Ectodermal cell (in vitro differentiated cells): ENCODE results near the gene RSPO1.

Source experiments
- H3K27ac ChIP-seq: 2 replicates; pipeline ENCODE4 v1.7.0; 2013; ENCODE audit warnings: mild to moderate bottlenecking, low read depth, low read length; ENCODE audit not compliant: insufficient read depth, poor library complexity, severe bottlenecking
- H3K27me3 ChIP-seq: 2 replicates; pipeline ENCODE4 v1.7.0; 2013; ENCODE audit warnings: mild to moderate bottlenecking, low read length; ENCODE audit not compliant: insufficient read depth, control insufficient read depth, poor library complexity, severe bottlenecking
- H3K36me3 ChIP-seq: one replicate; pipeline ENCODE4 v1.7.0; 2013; ENCODE audit warnings: low read length; ENCODE audit not compliant: control insufficient read depth, insufficient read depth
- H3K4me1 ChIP-seq: one replicate; pipeline ENCODE4 v1.7.0; 2013; ENCODE audit warnings: low read length; ENCODE audit not compliant: control insufficient read depth, insufficient read depth
- H3K4me3 ChIP-seq: 2 replicates; pipeline ENCODE4 v1.7.0; 2013; ENCODE audit warnings: low read depth, low read length, control low read depth; ENCODE audit not compliant: insufficient read depth
- H3K9me3 ChIP-seq: 2 replicates; pipeline ENCODE4 v1.7.0; 2013; ENCODE audit warnings: mild to moderate bottlenecking, low read length, moderate library complexity; ENCODE audit not compliant: control insufficient read depth
- WGBS, 2 experiments: methylation state at CpG; one replicate each; pipeline ENCODE4 v1.1.7; 2013; ENCODE audit warnings: missing lambda C conversion rate in 2 of 2; 5-methylcytosine and 5-hydroxymethylcytosine counted together

Gene RSPO1

DNA sequence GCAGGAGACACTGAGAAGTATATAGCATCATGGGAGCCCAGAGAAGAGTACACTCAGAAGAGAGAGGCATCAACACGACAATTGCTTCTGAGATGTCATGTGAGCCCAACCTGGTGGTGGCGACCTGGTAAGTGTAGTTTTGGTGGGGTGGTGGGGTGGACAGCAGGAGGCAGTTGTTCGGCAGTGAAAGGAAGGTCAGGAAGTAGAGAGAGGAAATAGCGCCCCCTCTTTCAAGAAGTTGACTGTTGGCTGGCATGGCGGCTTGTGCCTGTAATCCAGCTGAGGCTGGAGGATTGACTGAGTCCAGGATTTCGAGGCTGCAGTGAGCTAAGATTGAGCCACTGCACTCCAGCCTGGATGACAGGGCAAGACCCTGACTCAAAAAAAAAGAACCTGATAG is 12.6 kb downstream of the RSPO1 start:
- no peaks in the 10 kb centered on the region for H3K9me3 ChIP-seq
- H3K36me3 ChIP-seq: no peaks in the 10 kb centered on the region
- H3K4me3 ChIP-seq: no peak overlapping the region
- no peak overlapping the region for H3K27ac ChIP-seq
- 45 to 48% methylated on average over 6 of the region's 6 CpGs for WGBS, 2 experiments
- peaks cover 8% of the 10 kb centered on the region for H3K4me1 ChIP-seq
- H3K27me3 ChIP-seq: peaks cover 23% of the 10 kb centered on the region

DNA sequence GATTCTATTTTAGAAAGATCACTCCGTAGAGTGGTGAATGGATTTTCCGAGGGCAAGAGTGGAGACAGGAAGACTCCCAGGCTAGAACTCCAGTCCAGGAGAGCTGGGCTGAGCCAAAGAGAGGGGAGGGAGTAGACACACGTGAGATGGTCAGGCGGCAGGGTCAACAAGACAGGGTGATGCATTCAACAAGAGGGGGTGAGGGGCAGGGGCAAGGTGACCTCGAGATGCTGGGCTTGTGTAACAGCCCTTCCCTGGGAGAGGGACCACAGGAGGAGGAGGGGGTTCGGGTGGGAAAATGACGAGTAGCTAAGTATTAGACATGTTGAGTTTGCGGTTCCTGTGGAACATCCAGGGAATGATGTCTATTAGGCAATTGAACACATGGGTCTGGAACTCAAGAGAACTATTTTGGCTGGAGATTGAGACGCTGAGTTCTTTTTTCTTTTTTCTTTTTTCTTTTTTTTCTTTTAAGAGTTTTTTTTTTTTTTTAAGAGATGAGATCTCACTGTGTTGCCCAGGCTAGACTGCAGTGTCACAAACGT is 13.3 kb downstream of the RSPO1 start:
- Histone ChIP-seq H3K27ac (no peak overlapping the region), H3K9me3 (no peaks in the 10 kb centered on the region), H3K36me3 (no peaks in the 10 kb centered on the region), H3K4me1 (peaks cover 1% of the 10 kb centered on the region), H3K27me3 (peaks cover 29% of the 10 kb centered on the region), H3K4me3 (no peak overlapping the region)
- WGBS, 2 experiments: 77 to 83% methylated on average over 9 to 10 of the region's 10 CpGs

DNA sequence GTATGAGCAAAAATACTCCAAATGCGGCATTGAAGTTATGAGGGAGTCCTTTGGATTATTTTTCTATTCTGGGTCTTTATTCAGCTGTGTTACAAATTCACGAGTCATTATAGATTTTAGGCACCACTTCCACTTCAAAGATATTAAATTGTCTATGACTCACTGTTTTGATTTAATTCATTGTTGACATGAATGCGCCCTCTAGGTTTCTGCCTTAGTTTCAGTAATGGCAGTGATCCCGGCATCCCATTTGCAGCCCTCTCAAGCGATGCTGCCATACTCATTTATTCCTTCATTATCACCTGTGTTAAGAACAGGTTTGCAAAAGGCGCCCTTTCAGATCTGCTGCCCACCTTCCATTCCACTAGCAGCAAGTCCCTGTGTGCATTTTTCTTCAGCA is 14.0 kb downstream of the RSPO1 start:
- Histone ChIP-seq H3K27me3 (peaks cover 36% of the 10 kb centered on the region), H3K9me3 (no peaks in the 10 kb centered on the region), H3K36me3 (no peaks in the 10 kb centered on the region), H3K4me3 (no peak overlapping the region), H3K27ac (no peak overlapping the region), H3K4me1 (no peaks in the 10 kb centered on the region)
- 85 to 87% methylated on average over 5 to 6 of the region's 6 CpGs for WGBS, 2 experiments

DNA sequence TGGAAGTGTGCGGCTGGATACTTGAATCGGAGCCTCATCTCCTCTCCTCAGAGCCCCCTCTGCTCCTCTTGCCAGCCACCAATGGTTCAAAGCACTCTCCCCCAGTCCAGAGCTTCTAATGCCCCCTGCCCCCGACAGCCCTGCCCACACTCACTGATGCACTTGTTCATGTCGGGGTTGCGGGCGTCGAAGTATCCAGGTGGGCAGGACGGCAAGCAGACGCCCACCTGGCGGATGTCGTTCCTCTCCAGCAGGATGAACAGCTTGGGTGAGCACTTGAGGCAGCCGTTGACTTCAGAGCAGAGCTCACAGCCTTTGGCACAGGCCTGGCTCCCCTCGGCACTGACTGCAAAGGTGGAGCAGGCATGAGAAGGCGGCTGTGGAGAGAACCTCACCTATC is 18.4 kb downstream of the RSPO1 start:
- 86 to 87% methylated on average over 14 of the region's 14 CpGs for WGBS, 2 experiments
- no peak overlapping the region for H3K4me3 ChIP-seq
- H3K27me3 ChIP-seq: peaks cover 30% of the 10 kb centered on the region
- H3K4me1 ChIP-seq: no peaks in the 10 kb centered on the region
- no peak overlapping the region for H3K27ac ChIP-seq
- H3K36me3 ChIP-seq: no peaks in the 10 kb centered on the region
- no peaks in the 10 kb centered on the region for H3K9me3 ChIP-seq

DNA sequence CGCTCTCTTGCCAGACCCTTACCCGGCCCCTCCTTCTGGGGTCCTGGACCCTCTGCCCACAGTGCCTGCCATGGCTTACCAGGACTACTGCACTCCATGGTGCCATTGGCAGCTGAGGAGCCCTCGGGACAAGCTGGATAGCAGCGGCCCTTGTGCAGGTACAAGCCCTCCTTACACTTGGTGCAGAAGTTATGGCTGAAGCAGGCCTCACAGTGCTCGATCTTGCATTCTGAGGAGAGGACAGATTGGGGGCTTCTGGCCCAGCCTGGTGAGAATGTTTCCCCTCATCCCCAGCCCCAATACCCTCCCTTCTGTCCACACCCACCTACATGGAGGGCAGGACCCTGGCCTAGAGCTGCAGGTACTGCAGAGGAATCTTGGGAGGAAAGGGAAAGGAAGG is 20.6 kb downstream of the RSPO1 start:
- Histone ChIP-seq H3K4me3 (no peak overlapping the region), H3K9me3 (no peaks in the 10 kb centered on the region), H3K27ac (no peak overlapping the region), H3K4me1 (no peaks in the 10 kb centered on the region), H3K36me3 (no peaks in the 10 kb centered on the region), H3K27me3 (peaks cover 38% of the 10 kb centered on the region)
- 89 to 92% methylated on average over 5 of the region's 5 CpGs for WGBS, 2 experiments

DNA sequence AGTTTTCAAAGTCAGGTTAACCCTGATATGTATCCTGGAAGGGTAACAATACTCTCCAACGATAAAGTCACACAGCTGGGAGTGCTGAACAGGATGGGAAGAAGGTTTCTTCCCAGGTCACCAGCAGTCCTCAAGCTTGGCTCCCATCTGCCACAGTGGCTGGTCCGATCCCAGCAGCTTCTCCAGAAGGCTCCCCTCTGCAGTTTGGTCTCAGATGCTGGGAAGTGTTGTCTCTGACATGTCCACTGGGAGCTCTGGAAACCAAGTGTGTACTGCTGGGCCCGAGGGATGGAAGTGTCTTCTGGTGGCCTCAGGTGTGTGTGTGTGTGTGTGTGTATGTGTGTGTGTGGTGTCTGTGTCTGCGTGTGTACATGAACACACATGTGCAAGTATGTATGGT is 22.5 kb downstream of the RSPO1 start:
- H3K27me3 ChIP-seq: peaks cover 51% of the 10 kb centered on the region

DNA sequence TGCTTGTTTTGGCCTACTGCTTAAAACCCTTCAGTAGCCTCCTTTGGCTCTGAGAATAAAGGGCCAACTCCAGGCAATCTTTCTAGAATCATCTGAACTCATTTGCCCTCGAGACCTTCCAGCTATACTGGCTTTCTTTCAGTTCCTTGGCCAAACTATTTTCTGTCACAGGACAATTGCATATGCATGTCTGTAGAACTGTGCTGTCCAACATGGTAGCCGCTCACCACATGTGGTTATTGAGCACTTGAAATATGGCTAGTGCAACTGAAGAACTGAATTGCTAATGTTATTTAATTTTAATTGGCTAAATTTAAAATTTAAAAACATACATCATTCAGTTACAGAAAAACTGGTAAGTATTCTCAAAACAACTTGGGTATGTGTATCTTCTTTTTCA is 24.7 kb downstream of the RSPO1 start:
- WGBS, 2 experiments: 88 to 89% methylated on average over 2 of the region's 2 CpGs
- no peak overlapping the region for H3K4me3 ChIP-seq
- H3K27ac ChIP-seq: no peak overlapping the region
- H3K36me3 ChIP-seq: no peaks in the 10 kb centered on the region
- no peaks in the 10 kb centered on the region for H3K9me3 ChIP-seq
- no peaks in the 10 kb centered on the region for H3K4me1 ChIP-seq
- H3K27me3 ChIP-seq: peaks cover 39% of the 10 kb centered on the region

More for the DNA sequence above, 22.5 kb downstream of the RSPO1 start:
- Histone ChIP-seq H3K4me3 (no peak overlapping the region), H3K4me1 (no peaks in the 10 kb centered on the region), H3K27ac (no peak overlapping the region), H3K36me3 (no peaks in the 10 kb centered on the region), H3K9me3 (no peaks in the 10 kb centered on the region)
- 78 to 85% methylated on average over 4 of the region's 4 CpGs for WGBS, 2 experiments

DNA sequence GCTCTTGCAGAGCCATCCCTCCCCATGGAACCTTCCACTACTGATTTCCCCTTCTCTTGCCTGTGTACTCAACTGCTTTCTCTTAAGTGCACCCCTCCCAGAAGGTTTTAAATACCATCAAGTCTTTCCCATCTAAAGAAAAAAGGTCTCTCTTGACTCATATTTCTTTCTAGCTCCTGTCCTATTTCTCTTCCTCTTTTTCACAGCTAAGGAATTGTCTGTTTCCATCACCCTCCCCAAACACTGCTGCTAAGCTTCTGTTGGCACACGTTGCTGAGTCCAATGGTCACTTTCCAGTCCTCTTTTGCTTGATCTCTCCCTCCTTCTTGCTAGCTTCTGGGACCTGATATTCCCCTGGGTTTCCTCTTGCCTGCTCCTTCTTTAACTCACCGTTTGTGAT is 25.7 kb downstream of the RSPO1 start:
- no peaks in the 10 kb centered on the region for H3K4me1 ChIP-seq
- H3K27me3 ChIP-seq: peaks cover 38% of the 10 kb centered on the region
- no peak overlapping the region for H3K4me3 ChIP-seq
- WGBS, 2 experiments: 41 to 45% methylated on average over 2 of the region's 2 CpGs
- H3K9me3 ChIP-seq: no peaks in the 10 kb centered on the region
- H3K27ac ChIP-seq: no peak overlapping the region
- no peaks in the 10 kb centered on the region for H3K36me3 ChIP-seq

DNA sequence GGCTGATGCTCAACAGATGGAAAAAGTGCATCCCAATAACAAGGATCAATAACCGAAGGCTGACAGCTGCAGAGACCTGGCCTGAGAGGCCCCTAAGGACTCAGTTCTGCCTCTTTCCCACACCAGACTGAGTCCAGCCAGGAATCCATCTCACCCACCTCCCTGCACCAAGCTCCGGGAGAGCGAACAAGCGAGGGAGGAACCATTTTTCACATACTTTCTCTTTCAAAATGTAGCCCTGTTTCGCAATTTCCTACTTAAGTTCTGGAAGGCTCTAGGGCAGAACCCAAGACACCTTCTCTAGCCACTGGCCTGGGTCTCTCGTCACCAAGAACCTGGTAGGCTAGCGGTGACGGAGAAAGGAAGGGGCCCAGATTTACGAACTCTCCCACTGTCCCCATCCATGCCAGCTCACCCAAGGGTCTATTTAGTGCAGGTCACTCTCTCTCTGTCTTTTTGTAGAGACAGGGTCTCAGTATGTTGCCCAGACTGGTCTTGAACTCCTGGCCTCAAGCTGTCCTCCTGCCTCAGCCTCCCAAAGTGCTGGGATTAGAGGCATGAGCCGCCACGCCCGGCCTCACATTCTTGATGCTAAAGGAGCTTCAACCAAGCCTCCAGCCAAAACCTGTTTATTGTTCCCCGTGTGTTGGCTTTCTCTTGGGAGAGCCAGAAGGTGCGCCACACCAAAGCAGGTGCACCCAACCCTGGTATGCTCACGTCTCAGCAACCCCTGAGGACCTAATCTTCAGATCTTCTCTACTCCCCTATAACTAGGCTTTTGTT is 28.0 kb downstream of the RSPO1 start:
- WGBS, 2 experiments: 86 to 89% methylated on average over 15 of the region's 15 CpGs
- H3K27me3 ChIP-seq: peaks cover 38% of the 10 kb centered on the region
- H3K27ac ChIP-seq: no peak overlapping the region
- no peaks in the 10 kb centered on the region for H3K4me1 ChIP-seq
- H3K9me3 ChIP-seq: no peaks in the 10 kb centered on the region
- H3K4me3 ChIP-seq: no peak overlapping the region
- H3K36me3 ChIP-seq: no peaks in the 10 kb centered on the region

DNA sequence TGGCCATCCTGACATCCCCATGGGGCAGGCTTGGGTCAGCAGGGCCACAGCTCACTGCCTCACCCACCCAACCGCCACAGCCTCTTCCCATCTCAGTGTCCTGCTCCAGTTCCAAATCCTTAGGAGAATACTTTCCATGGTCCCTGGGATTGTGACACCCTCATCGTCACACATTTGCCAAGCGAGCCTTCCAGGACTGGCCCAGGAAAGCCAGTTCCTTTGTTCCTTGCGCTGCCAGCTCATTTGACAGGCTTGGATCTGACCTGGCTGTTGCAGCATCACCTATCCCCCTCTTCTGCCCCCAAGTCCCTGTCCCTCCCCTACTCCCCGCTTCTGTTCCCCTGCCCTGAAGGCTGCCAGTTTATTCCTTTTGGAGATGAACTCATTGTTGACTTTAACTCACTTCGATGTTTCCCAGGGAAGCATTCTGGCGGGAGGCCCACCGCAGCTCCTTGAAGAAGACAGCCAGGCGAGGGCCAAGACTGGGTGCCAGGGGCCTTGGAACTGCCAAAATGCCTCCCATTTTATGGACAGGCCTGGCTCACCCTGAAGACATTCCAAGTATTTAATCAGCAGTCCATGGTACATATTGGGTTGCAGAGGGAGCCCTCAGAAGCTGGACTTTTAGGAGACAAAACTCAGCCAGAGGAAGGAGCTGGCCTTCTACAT is 28.8 kb downstream of the RSPO1 start:
- 92 to 93% methylated on average over 9 of the region's 9 CpGs for WGBS, 2 experiments
- no peak overlapping the region for H3K27ac ChIP-seq
- H3K4me1 ChIP-seq: no peaks in the 10 kb centered on the region
- no peaks in the 10 kb centered on the region for H3K36me3 ChIP-seq
- H3K9me3 ChIP-seq: no peaks in the 10 kb centered on the region
- H3K27me3 ChIP-seq: peaks cover 43% of the 10 kb centered on the region
- no peak overlapping the region for H3K4me3 ChIP-seq
